IMR-90 (cell line): Measurements from ENCODE around the gene RSU1. TPM values are rescaled to one million over a fixed set of nuclear protein-coding genes. Genes with fewer than 3 reads are reported as not detected.

Experiments used
- ATAC-seq: fragments of 200-7000 bp; cut with Tn5 transposase; 2 replicates; pipeline ENCODE4 v1.9.1; 2020; ENCODE audit warnings: low read depth, mild to moderate bottlenecking, moderate library complexity
- BruUV-seq: library from RNA; stranded (reverse); fragments of 400-500 nt; replicated peaks from 2 replicates; lab custom pipeline; 2021; lab: Mats Ljungman, UMichigan
- CTCF ChIA-PET: fragments of 300-600 bp; formaldehyde crosslinking; extraction: SDS; loops from one replicate; lab custom pipeline; 2021; ENCODE audit warnings: antibody characterized with exemption; lab: Yijun Ruan, JAX
- POLR2A ChIA-PET: fragments of 300-600 bp; sonication (Branson Sonifier 250); formaldehyde crosslinking; loops from one replicate; lab custom pipeline; 2022; ENCODE audit warnings: antibody characterized with exemption; ENCODE audit not compliant: unreplicated experiment; lab: Charles Lee
- DNase-seq: peaks from one replicate; pipeline ENCODE4 v3.0.0; 2013
- H2AFZ ChIP-seq: replicated peaks from 2 replicates; pipeline ENCODE3; 2013; ENCODE audit warnings: low read length, mild to moderate bottlenecking; ENCODE audit not compliant: poor library complexity
- H2AK5ac ChIP-seq: 2 replicates; pipeline ENCODE4 v1.6.1; 2013; ENCODE audit warnings: low read depth, low read length, inconsistent platforms
- H2AK9ac ChIP-seq: replicated peaks from 2 replicates; pipeline ENCODE3; 2013; ENCODE audit warnings: mild to moderate bottlenecking, low read depth, low read length, moderate library complexity; ENCODE audit not compliant: poor library complexity
- H2BK120ac ChIP-seq: 2 replicates; pipeline ENCODE4 v1.6.1; 2013; ENCODE audit warnings: low read depth, low read length, inconsistent platforms
- H2BK15ac ChIP-seq: 3 replicates; pipeline ENCODE4 v1.6.1; 2013; ENCODE audit warnings: low read depth, low read length, inconsistent platforms
- H2BK20ac ChIP-seq: 2 replicates; pipeline ENCODE4 v1.6.1; 2013; ENCODE audit warnings: low read depth, mild to moderate bottlenecking, inconsistent platforms, low read length, moderate library complexity
- H2BK5ac ChIP-seq: 2 replicates; pipeline ENCODE4 v1.6.1; 2013; ENCODE audit warnings: mild to moderate bottlenecking, low read depth, low read length, inconsistent platforms; ENCODE audit not compliant: poor library complexity, severe bottlenecking
- H3K14ac ChIP-seq: replicated peaks from 2 replicates; pipeline ENCODE4 v1.6.1; 2013; ENCODE audit warnings: low read depth, low read length, inconsistent platforms
- H3K18ac ChIP-seq: 2 replicates; pipeline ENCODE4 v1.6.1; 2013; ENCODE audit warnings: low read depth, low read length, control low read depth
- H3K23ac ChIP-seq: 2 replicates; pipeline ENCODE4 v1.6.1; 2013; ENCODE audit warnings: low read depth, low read length, inconsistent platforms
- H3K27ac ChIP-seq: 2 replicates; pipeline ENCODE4 v1.5.1; 2013; ENCODE audit warnings: mild to moderate bottlenecking, control low read depth, low read length; ENCODE audit not compliant: insufficient read depth
- H3K27me3 ChIP-seq: 2 replicates; pipeline ENCODE4 v1.6.1; 2013; ENCODE audit warnings: low read length; ENCODE audit not compliant: control insufficient read depth, insufficient read depth
- H3K36me3 ChIP-seq: 2 replicates; pipeline ENCODE4 v1.6.1; 2013; ENCODE audit warnings: low read length, mixed read lengths; ENCODE audit not compliant: control insufficient read depth, insufficient read depth
- H3K4ac ChIP-seq: 2 replicates; pipeline ENCODE4 v1.6.1; 2013; ENCODE audit warnings: low read depth, low read length, inconsistent platforms
- H3K4me1 ChIP-seq: 2 replicates; pipeline ENCODE4 v1.6.1; 2013; ENCODE audit warnings: low read length, mixed read lengths; ENCODE audit not compliant: control insufficient read depth, insufficient read depth
- H3K4me2 ChIP-seq: 2 replicates; pipeline ENCODE4 v1.6.1; 2013; ENCODE audit warnings: low read depth, mild to moderate bottlenecking, control low read depth, low read length, moderate library complexity
- H3K4me3 ChIP-seq: 2 replicates; pipeline ENCODE4 v1.5.1; 2013; ENCODE audit warnings: low read depth, mild to moderate bottlenecking, control low read depth, low read length, moderate library complexity; ENCODE audit not compliant: insufficient read depth
- H3K56ac ChIP-seq: 2 replicates; pipeline ENCODE4 v1.6.1; 2013; ENCODE audit warnings: low read length, inconsistent platforms; ENCODE audit not compliant: insufficient read depth; ENCODE audit errors: extremely low read depth
- H3K79me1 ChIP-seq, 2 experiments: 2 replicates each; pipeline ENCODE4 v1.6.1; 2013; ENCODE audit warnings: low read length in 2 of 2, inconsistent platforms in 1 of 2, low read depth in 1 of 2
- H3K9ac ChIP-seq: 2 replicates; pipeline ENCODE4 v1.6.1; 2013; ENCODE audit warnings: low read depth, low read length, control low read depth
- H3K9me1 ChIP-seq: 2 replicates; pipeline ENCODE4 v1.6.1; 2013; ENCODE audit warnings: low read length, inconsistent platforms; ENCODE audit not compliant: insufficient read depth
- H3K9me3 ChIP-seq: 2 replicates; pipeline ENCODE4 v1.6.1; 2013; ENCODE audit warnings: low read length; ENCODE audit not compliant: control insufficient read depth, insufficient read depth
- H4K20me1 ChIP-seq: 2 replicates; pipeline ENCODE4 v1.6.1; 2013; ENCODE audit warnings: low read length, inconsistent platforms; ENCODE audit not compliant: insufficient read depth
- H4K5ac ChIP-seq: 2 replicates; pipeline ENCODE4 v1.6.1; 2013; ENCODE audit warnings: mild to moderate bottlenecking, low read depth, low read length, control low read depth
- H4K8ac ChIP-seq, 2 experiments: 2 replicates each; pipeline ENCODE4 v1.6.1; 2013; ENCODE audit warnings: low read depth in 2 of 2, low read length in 2 of 2, control low read depth in 1 of 2, inconsistent platforms in 1 of 2
- H4K91ac ChIP-seq: 2 replicates; pipeline ENCODE4 v1.6.1; 2013; ENCODE audit warnings: low read depth, low read length, inconsistent platforms; ENCODE audit not compliant: insufficient read depth
- CHD1 ChIP-seq: IDR thresholded peaks from 2 replicates; pipeline ENCODE4 v1.6.1; 2012; ENCODE audit warnings: low read depth, low read length, improper control_type of control experiment
- MAFK ChIP-seq: IDR thresholded peaks from 2 replicates; pipeline ENCODE4 v1.6.1; 2012; ENCODE audit warnings: low read depth, low read length, improper control_type of control experiment
- NFE2L2 ChIP-seq: fragments of 150-350 bp; IDR thresholded peaks from 2 replicates; pipeline ENCODE4 v1.6.1; 2016; ENCODE audit warnings: low read depth, mild to moderate bottlenecking, low read length
- RAD21 ChIP-seq: IDR thresholded peaks from 2 replicates; pipeline ENCODE4 v1.6.1; 2012; ENCODE audit warnings: low read length, improper control_type of control experiment
- SMC3 ChIP-seq: fragments of 150-350 bp; IDR thresholded peaks from 2 replicates; pipeline ENCODE4 v1.6.1; 2016; ENCODE audit warnings: low read depth, mild to moderate bottlenecking, antibody characterized with exemption, low read length, moderate library complexity
- WGBS, 2 experiments: methylation state at CpG; one replicate each; pipeline versions ENCODE4 v1.1.5 to v1.1.7; 2013; ENCODE audit warnings: missing lambda C conversion rate in 2 of 2; ENCODE audit not compliant: insufficient read length in 1 of 2; ENCODE audit errors: extremely low coverage in 2 of 2; 5-methylcytosine and 5-hydroxymethylcytosine counted together
- dilution Hi-C: fragments of 300-500 bp; cut with HindIII; formaldehyde crosslinking; loops from one replicate; pipeline ENCODE4 v1.14.3; 2018; ENCODE audit warnings: low sequenced_read_pairs; ENCODE audit not compliant: unreplicated experiment
- in situ Hi-C: fragments of 300-500 bp; cut with MboI; formaldehyde crosslinking; loops from 3 replicates; pipeline ENCODE4 v1.14.3; 2019; ENCODE audit warnings: low sequenced_read_pairs, inconsistent platforms, mixed read lengths
- intact Hi-C: fragments of 100-400 bp; cut with micrococcal nuclease; formaldehyde crosslinking; loops from 2 replicates; pipeline ENCODE4 v1.10.0; 2022
- polyA plus RNA-seq, 3 experiments: library from polyadenylated mRNA; depleted of rRNA; stranded (reverse); fragments of >200 nt; gene quantifications; 2 replicates each; pipeline ENCODE4 v1.2.3, GENCODE V29; 2012; ENCODE audit warnings: low replicate concordance in 1 of 3
- total RNA-seq: library from RNA; depleted of rRNA; stranded (reverse); fragments of >200 nt; gene quantifications from 2 replicates; pipeline ENCODE4 v1.2.3, GENCODE V29; 2012

Gene RSU1
- total and polyA plus RNA-seq, 2 of the 4 experiments (the other 2 are of a cell fraction): 134 to 148 TPM

- no peak for DNase-seq
- H3K36me3 ChIP-seq: peaks cover 1% of the 10 kb centered on the region
- no peak overlapping the region for H2BK20ac ChIP-seq
- H2BK15ac ChIP-seq: no peak overlapping the region
- ChIA-PET POLR2A (no interaction called here), CTCF (interaction anchor here (1.2 kb wide), 1 partner anchor 911 kb away, joined by 3 read pairs; no protein-coding TSS in a partner anchor)
- H3K9me3 ChIP-seq: no peaks in the 10 kb centered on the region
- peaks cover 26 to 65% of the 10 kb centered on the region in 2 experiments for H3K79me1 ChIP-seq
- no peak overlapping the region for H4K5ac ChIP-seq
- no peak overlapping the region for H3K4me2 ChIP-seq
- dilution Hi-C loops (no loop called here), intact Hi-C loops (no loop called here), in situ Hi-C loops (no loop called here)
- no peak overlapping the region for H4K91ac ChIP-seq
- H3K23ac ChIP-seq: no peak overlapping the region
- no peak overlapping the region for H3K4ac ChIP-seq
- no peak overlapping the region for H3K4me3 ChIP-seq
- H3K18ac ChIP-seq: no peak overlapping the region
- peaks cover 13% of the 10 kb centered on the region for H3K9me1 ChIP-seq
- H3K56ac ChIP-seq: no peak overlapping the region
- no peaks in the 10 kb centered on the region for H3K27me3 ChIP-seq
- no peak overlapping the region for H3K9ac ChIP-seq
- no peak overlapping the region for H4K8ac ChIP-seq
- no peak for TF ChIP-seq SMC3
- no peak for TF ChIP-seq NFE2L2
- TF ChIP-seq CHD1: no peak
- TF ChIP-seq MAFK: no peak
- TF ChIP-seq RAD21: no peak
- no peak overlapping the region for H2AK5ac ChIP-seq
- H2BK120ac ChIP-seq: no peak overlapping the region
- H2AK9ac ChIP-seq: no peak overlapping the region
- H2AFZ ChIP-seq: no peak overlapping the region
- BruUV-seq: no TSS peak
- no peak overlapping the region for H3K27ac ChIP-seq
- ATAC-seq: no peak
- no peak overlapping the region for H2BK5ac ChIP-seq
- WGBS, 2 experiments: no CpG with 5 or more reads among the region's 4 CpGs
- H3K14ac ChIP-seq: no peak overlapping the region
- peaks cover 6% of the 10 kb centered on the region for H3K4me1 ChIP-seq
- H4K20me1 ChIP-seq: peaks cover 31% of the 10 kb centered on the region
Measured at GRCh38 chr10:16812676-16813075, 4.5 kb downstream of the RSU1 start.
